Vagina (tissue), 2 donors: Measurements from ENCODE around the gene TEAD1. TPM values are rescaled to one million over a fixed set of nuclear protein-coding genes. Genes with fewer than 3 reads are reported as not detected.

Experiments
- DNase-seq, 2 donors: peaks; one replicate each; pipeline ENCODE4 v3.0.0-alpha.2; 2017; ENCODE audit errors: extremely low spot score in 2 of 2
- H3K27ac ChIP-seq: fragments of 200-600 bp; sonication (generic); one replicate; pipeline ENCODE4 v1.5.1; 2019
- H3K27me3 ChIP-seq: fragments of 200-600 bp; sonication (generic); one replicate; pipeline ENCODE4 v1.5.1; 2019
- H3K36me3 ChIP-seq, 2 donors: fragments of 200-600 bp; sonication (generic); one replicate each; pipeline ENCODE4 v1.5.1; 2017 to 2019
- H3K4me1 ChIP-seq: fragments of 200-600 bp; sonication (generic); one replicate; pipeline ENCODE4 v1.5.1; 2019
- H3K4me3 ChIP-seq, 2 donors: fragments of 200-600 bp; sonication (generic); 1 replicate in 1 of 2; 2 replicates in 1 of 2; pipeline ENCODE4 v1.5.1; 2016 to 2019
- H3K9me3 ChIP-seq: fragments of 200-600 bp; sonication (generic); one replicate; pipeline ENCODE4 v1.5.1; 2019
- CTCF ChIP-seq, 3 experiments: fragments of 450-650 bp in 2 of 3; fragments of 200-600 bp in 1 of 3; sonication (generic) in 1 of 3; IDR thresholded peaks; one replicate each; pipeline ENCODE4 v1.5.1; 2017 to 2019; ENCODE audit warnings: antibody characterized with exemption in 3 of 3, mild to moderate bottlenecking in 2 of 3, moderate library complexity in 2 of 3
- POLR2A ChIP-seq, 2 donors: fragments of 450-650 bp; IDR thresholded peaks; one replicate each; pipeline ENCODE4 v1.6.1; 2017; ENCODE audit warnings: antibody characterized with exemption in 2 of 2, mild to moderate bottlenecking in 2 of 2, moderate library complexity in 2 of 2
- POLR2AphosphoS5 ChIP-seq, 2 donors: sonication (generic); formaldehyde crosslinking; IDR thresholded peaks; one replicate each; pipeline ENCODE4 v1.9.0; 2017; ENCODE audit warnings: antibody characterized with exemption in 2 of 2, mild to moderate bottlenecking in 2 of 2, low read depth in 1 of 2; ENCODE audit not compliant: insufficient read depth in 1 of 2
- intact Hi-C: fragments of 100-400 bp; cut with DNase I; formaldehyde crosslinking; loops from one replicate; pipeline ENCODE4 v1.15.1; 2023
- total RNA-seq: library from RNA; depleted of rRNA; stranded (reverse); fragments of >200 nt; gene quantifications from one replicate; pipeline ENCODE4 v1.2.3, GENCODE V29; 2016

The TEAD1 gene
- total RNA-seq, 1 donor from 2014 or later, result 50.3 TPM

GRCh38 chr11:12925520-12925919 is 251.3 kb downstream of the TEAD1 start:
- intact Hi-C loops, result no loop called here
- TF ChIP-seq POLR2A (IDR thresholded peaks at IDR 0.05), result no peak
- TF ChIP-seq POLR2AphosphoS5 (IDR thresholded peaks at IDR 0.05; ENCODE audit: insufficient read depth in 1 of 2, low read depth in 1 of 2), result no peak
- TF ChIP-seq CTCF (IDR thresholded peaks at IDR 0.05), result no peak
- no peaks in the 10 kb centered on the region for H3K27me3 ChIP-seq
- no peaks in the 10 kb centered on the region for H3K9me3 ChIP-seq
- H3K4me3 ChIP-seq, result no peak overlapping the region
- H3K36me3 ChIP-seq, result peaks cover 0 to 3% of the 10 kb centered on the region in 2 donors
- DNase-seq, result no peak
- no peak overlapping the region for H3K27ac ChIP-seq
- H3K4me1 ChIP-seq, result no peaks in the 10 kb centered on the region

GRCh38 chr11:12927221-12927620 is 253.0 kb downstream of the TEAD1 start:
- H3K36me3 ChIP-seq, result peaks cover 0 to 10% of the 10 kb centered on the region in 2 donors
- intact Hi-C loops, result no loop called here
- H3K27ac ChIP-seq, result no peak overlapping the region
- no peaks in the 10 kb centered on the region for H3K4me1 ChIP-seq
- H3K9me3 ChIP-seq, result no peaks in the 10 kb centered on the region
- H3K4me3 ChIP-seq, result no peak overlapping the region
- DNase-seq, result no peak
- H3K27me3 ChIP-seq, result no peaks in the 10 kb centered on the region
- TF ChIP-seq POLR2A (IDR thresholded peaks at IDR 0.05) (no peak), POLR2AphosphoS5 (IDR thresholded peaks at IDR 0.05; ENCODE audit: insufficient read depth in 1 of 2, low read depth in 1 of 2) (no peak), CTCF (IDR thresholded peaks at IDR 0.05) (no peak)

DNA sequence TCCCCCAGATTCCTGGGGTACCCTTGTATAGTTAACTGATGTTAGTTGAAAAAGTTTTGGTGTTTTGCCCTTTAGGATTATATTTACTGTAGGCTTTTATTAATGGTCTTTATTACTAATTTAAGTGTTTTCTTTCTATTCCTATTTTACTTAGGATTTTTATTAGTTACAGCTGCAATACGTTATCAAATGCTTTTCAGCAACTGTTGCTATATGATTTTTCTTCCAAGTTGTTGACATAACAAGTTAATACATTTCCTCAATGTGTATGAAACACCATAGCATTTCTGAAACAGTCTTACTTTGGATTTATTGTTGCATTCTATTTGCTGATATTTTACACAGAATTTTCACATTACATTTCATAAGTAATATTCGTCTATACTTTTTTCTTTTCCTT is 253.7 kb downstream of the TEAD1 start:
- Histone ChIP-seq H3K36me3 (peaks cover 0 to 10% of the 10 kb centered on the region in 2 donors), H3K27ac (no peak overlapping the region), H3K9me3 (no peaks in the 10 kb centered on the region), H3K4me3 (no peak overlapping the region), H3K27me3 (no peaks in the 10 kb centered on the region), H3K4me1 (no peaks in the 10 kb centered on the region)
- DNase-seq, result no peak
- TF ChIP-seq CTCF (IDR thresholded peaks at IDR 0.05) (no peak), POLR2A (IDR thresholded peaks at IDR 0.05) (no peak), POLR2AphosphoS5 (IDR thresholded peaks at IDR 0.05; ENCODE audit: insufficient read depth in 1 of 2, low read depth in 1 of 2) (no peak)
- intact Hi-C loops, result no loop called here

DNA sequence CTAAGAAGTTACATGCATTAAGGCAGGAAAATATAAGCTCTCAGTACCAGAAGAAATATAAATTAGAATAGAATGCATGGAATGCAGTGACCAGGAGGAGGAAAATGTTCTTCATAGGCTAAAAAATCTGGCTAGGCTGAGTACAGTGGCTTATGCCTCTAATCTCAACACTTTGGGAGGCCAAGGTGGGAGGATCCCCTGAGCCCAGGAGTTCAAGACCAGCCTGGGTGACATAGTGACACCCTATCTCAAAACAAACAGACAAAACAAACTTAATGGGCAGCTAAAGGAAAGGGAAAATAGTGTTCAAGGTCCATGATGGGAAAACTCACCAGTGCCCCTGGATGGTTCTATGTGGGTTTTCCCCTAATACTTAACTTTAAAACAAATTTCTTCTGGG is 256.6 kb downstream of the TEAD1 start:
- intact Hi-C loops, result no loop called here
- Histone ChIP-seq H3K9me3 (no peaks in the 10 kb centered on the region), H3K4me3 (no peak overlapping the region), H3K4me1 (no peaks in the 10 kb centered on the region), H3K27ac (no peak overlapping the region), H3K36me3 (peaks cover 0 to 10% of the 10 kb centered on the region in 2 donors), H3K27me3 (no peaks in the 10 kb centered on the region)
- TF ChIP-seq CTCF (IDR thresholded peaks at IDR 0.05) (no peak), POLR2AphosphoS5 (IDR thresholded peaks at IDR 0.05; ENCODE audit: insufficient read depth in 1 of 2, low read depth in 1 of 2) (no peak), POLR2A (IDR thresholded peaks at IDR 0.05) (no peak)
- no peak for DNase-seq

DNA sequence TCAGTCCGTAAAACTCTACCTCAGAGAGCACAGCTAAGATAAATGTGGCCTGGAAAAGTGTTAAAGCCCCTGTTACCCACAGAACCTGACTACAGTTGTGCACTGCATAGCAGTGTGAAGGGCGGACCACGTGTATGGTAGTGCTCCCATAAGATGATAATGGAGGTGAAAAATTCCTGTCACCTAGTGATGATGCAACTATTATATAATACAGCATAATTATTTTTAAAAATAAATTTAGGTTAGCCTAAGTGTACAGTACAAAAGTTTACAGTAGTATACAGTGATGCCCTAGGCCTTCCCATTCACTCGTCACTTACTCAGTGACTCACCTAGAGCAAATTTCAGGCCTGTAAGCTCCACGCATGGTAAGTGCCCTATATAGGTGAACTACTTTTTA is 258.3 kb downstream of the TEAD1 start:
- Histone ChIP-seq H3K27ac (no peak overlapping the region), H3K4me3 (no peak overlapping the region), H3K9me3 (no peaks in the 10 kb centered on the region), H3K4me1 (no peaks in the 10 kb centered on the region), H3K36me3 (peaks cover 0 to 10% of the 10 kb centered on the region in 2 donors), H3K27me3 (no peaks in the 10 kb centered on the region)
- intact Hi-C loops, result no loop called here
- no peak for TF ChIP-seq CTCF (IDR thresholded peaks at IDR 0.05)
- TF ChIP-seq POLR2AphosphoS5 (IDR thresholded peaks at IDR 0.05; ENCODE audit: insufficient read depth in 1 of 2, low read depth in 1 of 2), result no peak
- no peak for TF ChIP-seq POLR2A (IDR thresholded peaks at IDR 0.05)
- DNase-seq, result no peak
